IMR-90 (cell line): ENCODE results near the gene GPATCH8. TPM values are rescaled to one million over a fixed set of nuclear protein-coding genes. Genes with fewer than 3 reads are reported as not detected.

ENCODE experiments used
- ATAC-seq: fragments of 200-7000 bp; cut with Tn5 transposase; 2 replicates; pipeline ENCODE4 v1.9.1; 2020; ENCODE audit warnings: low read depth, mild to moderate bottlenecking, moderate library complexity
- BruUV-seq: library from RNA; stranded (reverse); fragments of 400-500 nt; replicated peaks from 2 replicates; lab custom pipeline; 2021; lab: Mats Ljungman, UMichigan
- CTCF ChIA-PET: fragments of 300-600 bp; formaldehyde crosslinking; extraction: SDS; loops from one replicate; lab custom pipeline; 2021; ENCODE audit warnings: antibody characterized with exemption; lab: Yijun Ruan, JAX
- POLR2A ChIA-PET: fragments of 300-600 bp; sonication (Branson Sonifier 250); formaldehyde crosslinking; loops from one replicate; lab custom pipeline; 2022; ENCODE audit warnings: antibody characterized with exemption; ENCODE audit not compliant: unreplicated experiment; lab: Charles Lee
- DNase-seq: peaks from one replicate; pipeline ENCODE4 v3.0.0; 2013
- H2AFZ ChIP-seq: replicated peaks from 2 replicates; pipeline ENCODE3; 2013; ENCODE audit warnings: low read length, mild to moderate bottlenecking; ENCODE audit not compliant: poor library complexity
- H2AK5ac ChIP-seq: 2 replicates; pipeline ENCODE4 v1.6.1; 2013; ENCODE audit warnings: low read depth, low read length, inconsistent platforms
- H2AK9ac ChIP-seq: replicated peaks from 2 replicates; pipeline ENCODE3; 2013; ENCODE audit warnings: mild to moderate bottlenecking, low read depth, low read length, moderate library complexity; ENCODE audit not compliant: poor library complexity
- H2BK120ac ChIP-seq: 2 replicates; pipeline ENCODE4 v1.6.1; 2013; ENCODE audit warnings: low read depth, low read length, inconsistent platforms
- H2BK15ac ChIP-seq: 3 replicates; pipeline ENCODE4 v1.6.1; 2013; ENCODE audit warnings: low read depth, low read length, inconsistent platforms
- H2BK20ac ChIP-seq: 2 replicates; pipeline ENCODE4 v1.6.1; 2013; ENCODE audit warnings: low read depth, mild to moderate bottlenecking, inconsistent platforms, low read length, moderate library complexity
- H2BK5ac ChIP-seq: 2 replicates; pipeline ENCODE4 v1.6.1; 2013; ENCODE audit warnings: mild to moderate bottlenecking, low read depth, low read length, inconsistent platforms; ENCODE audit not compliant: poor library complexity, severe bottlenecking
- H3K14ac ChIP-seq: replicated peaks from 2 replicates; pipeline ENCODE4 v1.6.1; 2013; ENCODE audit warnings: low read depth, low read length, inconsistent platforms
- H3K18ac ChIP-seq: 2 replicates; pipeline ENCODE4 v1.6.1; 2013; ENCODE audit warnings: low read depth, low read length, control low read depth
- H3K23ac ChIP-seq: 2 replicates; pipeline ENCODE4 v1.6.1; 2013; ENCODE audit warnings: low read depth, low read length, inconsistent platforms
- H3K27ac ChIP-seq: 2 replicates; pipeline ENCODE4 v1.5.1; 2013; ENCODE audit warnings: mild to moderate bottlenecking, control low read depth, low read length; ENCODE audit not compliant: insufficient read depth
- H3K27me3 ChIP-seq: 2 replicates; pipeline ENCODE4 v1.6.1; 2013; ENCODE audit warnings: low read length; ENCODE audit not compliant: control insufficient read depth, insufficient read depth
- H3K36me3 ChIP-seq: 2 replicates; pipeline ENCODE4 v1.6.1; 2013; ENCODE audit warnings: low read length, mixed read lengths; ENCODE audit not compliant: control insufficient read depth, insufficient read depth
- H3K4ac ChIP-seq: 2 replicates; pipeline ENCODE4 v1.6.1; 2013; ENCODE audit warnings: low read depth, low read length, inconsistent platforms
- H3K4me1 ChIP-seq: 2 replicates; pipeline ENCODE4 v1.6.1; 2013; ENCODE audit warnings: low read length, mixed read lengths; ENCODE audit not compliant: control insufficient read depth, insufficient read depth
- H3K4me2 ChIP-seq: 2 replicates; pipeline ENCODE4 v1.6.1; 2013; ENCODE audit warnings: low read depth, mild to moderate bottlenecking, control low read depth, low read length, moderate library complexity
- H3K4me3 ChIP-seq: 2 replicates; pipeline ENCODE4 v1.5.1; 2013; ENCODE audit warnings: low read depth, mild to moderate bottlenecking, control low read depth, low read length, moderate library complexity; ENCODE audit not compliant: insufficient read depth
- H3K56ac ChIP-seq: 2 replicates; pipeline ENCODE4 v1.6.1; 2013; ENCODE audit warnings: low read length, inconsistent platforms; ENCODE audit not compliant: insufficient read depth; ENCODE audit errors: extremely low read depth
- H3K79me1 ChIP-seq, 2 experiments: 2 replicates each; pipeline ENCODE4 v1.6.1; 2013; ENCODE audit warnings: low read length in 2 of 2, inconsistent platforms in 1 of 2, low read depth in 1 of 2
- H3K9ac ChIP-seq: 2 replicates; pipeline ENCODE4 v1.6.1; 2013; ENCODE audit warnings: low read depth, low read length, control low read depth
- H3K9me1 ChIP-seq: 2 replicates; pipeline ENCODE4 v1.6.1; 2013; ENCODE audit warnings: low read length, inconsistent platforms; ENCODE audit not compliant: insufficient read depth
- H3K9me3 ChIP-seq: 2 replicates; pipeline ENCODE4 v1.6.1; 2013; ENCODE audit warnings: low read length; ENCODE audit not compliant: control insufficient read depth, insufficient read depth
- H4K20me1 ChIP-seq: 2 replicates; pipeline ENCODE4 v1.6.1; 2013; ENCODE audit warnings: low read length, inconsistent platforms; ENCODE audit not compliant: insufficient read depth
- H4K5ac ChIP-seq: 2 replicates; pipeline ENCODE4 v1.6.1; 2013; ENCODE audit warnings: mild to moderate bottlenecking, low read depth, low read length, control low read depth
- H4K8ac ChIP-seq, 2 experiments: 2 replicates each; pipeline ENCODE4 v1.6.1; 2013; ENCODE audit warnings: low read depth in 2 of 2, low read length in 2 of 2, control low read depth in 1 of 2, inconsistent platforms in 1 of 2
- H4K91ac ChIP-seq: 2 replicates; pipeline ENCODE4 v1.6.1; 2013; ENCODE audit warnings: low read depth, low read length, inconsistent platforms; ENCODE audit not compliant: insufficient read depth
- FOS ChIP-seq: fragments of 150-350 bp; IDR thresholded peaks from 2 replicates; pipeline ENCODE4 v1.6.1; 2016; ENCODE audit warnings: low read depth, low read length
- MAFK ChIP-seq: IDR thresholded peaks from 2 replicates; pipeline ENCODE4 v1.6.1; 2012; ENCODE audit warnings: low read depth, low read length, improper control_type of control experiment
- MXI1 ChIP-seq: IDR thresholded peaks from 2 replicates; pipeline ENCODE4 v1.6.1; 2012; ENCODE audit warnings: low read depth, mild to moderate bottlenecking, low read length, moderate library complexity, borderline replicate concordance
- NFE2L2 ChIP-seq: fragments of 150-350 bp; IDR thresholded peaks from 2 replicates; pipeline ENCODE4 v1.6.1; 2016; ENCODE audit warnings: low read depth, mild to moderate bottlenecking, low read length
- POLR2A ChIP-seq: IDR thresholded peaks from 2 replicates; pipeline ENCODE4 v1.6.1; 2012; ENCODE audit warnings: mild to moderate bottlenecking, low read depth, low read length
- RFX5 ChIP-seq: IDR thresholded peaks from 2 replicates; pipeline ENCODE4 v1.8.0; 2012; ENCODE audit warnings: low read depth, mild to moderate bottlenecking, low read length, moderate library complexity
- WGBS, 2 experiments: methylation state at CpG; one replicate each; pipeline versions ENCODE4 v1.1.5 to v1.1.7; 2013; ENCODE audit warnings: missing lambda C conversion rate in 2 of 2; ENCODE audit not compliant: insufficient read length in 1 of 2; ENCODE audit errors: extremely low coverage in 2 of 2; 5-methylcytosine and 5-hydroxymethylcytosine counted together
- dilution Hi-C: fragments of 300-500 bp; cut with HindIII; formaldehyde crosslinking; loops from one replicate; pipeline ENCODE4 v1.14.3; 2018; ENCODE audit warnings: low sequenced_read_pairs; ENCODE audit not compliant: unreplicated experiment
- in situ Hi-C: fragments of 300-500 bp; cut with MboI; formaldehyde crosslinking; loops from 3 replicates; pipeline ENCODE4 v1.14.3; 2019; ENCODE audit warnings: low sequenced_read_pairs, inconsistent platforms, mixed read lengths
- intact Hi-C: fragments of 100-400 bp; cut with micrococcal nuclease; formaldehyde crosslinking; loops from 2 replicates; pipeline ENCODE4 v1.10.0; 2022
- polyA plus RNA-seq, 3 experiments: library from polyadenylated mRNA; depleted of rRNA; stranded (reverse); fragments of >200 nt; gene quantifications; 2 replicates each; pipeline ENCODE4 v1.2.3, GENCODE V29; 2012; ENCODE audit warnings: low replicate concordance in 1 of 3
- total RNA-seq: library from RNA; depleted of rRNA; stranded (reverse); fragments of >200 nt; gene quantifications from 2 replicates; pipeline ENCODE4 v1.2.3, GENCODE V29; 2012
- TF ChIP-seq, protein P1 (sequence below): fragments of 150-350 bp; IDR thresholded peaks from 2 replicates; pipeline ENCODE4 v1.6.1; 2017; ENCODE audit warnings: mild to moderate bottlenecking, antibody characterized with exemption, low read length, low read depth

GPATCH8 gene
- total and polyA plus RNA-seq, 2 of the 4 experiments (the other 2 are of a cell fraction) = 8.8 to 13.2 TPM

DNA sequence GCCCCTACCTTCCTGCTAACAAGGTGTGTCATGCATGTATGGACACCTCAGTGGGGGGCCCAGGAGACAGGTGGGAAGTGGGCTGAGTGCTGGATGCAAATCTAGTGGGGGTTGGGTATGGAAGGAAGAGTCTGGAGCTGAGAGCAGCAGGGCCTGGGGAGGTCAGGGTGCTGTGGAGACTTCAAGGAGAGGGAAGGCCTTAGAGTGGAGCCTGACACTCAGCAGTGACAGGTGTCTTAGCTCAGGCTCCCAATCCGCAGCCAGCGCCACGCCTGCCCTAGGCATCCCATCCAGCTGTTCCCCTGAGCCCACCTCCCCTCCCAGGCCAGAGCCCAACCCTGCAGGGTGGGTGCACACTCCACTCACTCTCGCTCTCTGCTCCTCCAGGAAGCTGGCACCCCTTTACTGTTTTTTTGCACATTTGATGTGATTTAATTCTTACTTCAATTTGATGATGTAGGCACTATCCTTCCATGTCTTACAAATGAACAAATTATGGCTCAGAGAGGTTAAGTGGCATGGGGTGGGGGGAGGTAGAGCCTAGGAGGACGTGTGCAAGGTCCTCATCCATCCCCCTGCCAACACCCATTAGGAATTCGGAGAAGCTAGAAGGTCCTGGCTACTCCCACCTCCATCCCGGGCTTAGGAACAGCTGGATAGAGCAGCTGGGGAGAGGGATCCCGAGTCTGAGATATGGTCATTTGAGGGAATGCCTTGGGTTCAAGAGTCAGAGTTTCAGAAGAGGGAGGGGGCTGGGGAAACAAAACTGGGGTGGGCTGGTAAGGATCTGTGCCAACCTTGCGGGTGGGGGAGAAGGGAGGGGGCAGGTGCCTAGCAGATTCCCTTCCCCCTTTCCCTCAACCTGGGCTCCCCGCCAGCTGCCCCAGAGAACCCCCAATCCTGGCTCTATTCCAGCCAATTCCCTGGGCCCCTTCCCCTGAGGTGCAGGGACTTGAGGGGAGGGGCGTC lies 141.6 kb downstream of the GPATCH8 start:
- ATAC-seq (no peak), DNase-seq (no peak)
- no peak overlapping the region for H4K8ac ChIP-seq
- no peak overlapping the region for H4K91ac ChIP-seq
- peaks cover 4 to 28% of the 10 kb centered on the region in 2 experiments; a peak in 2 of 4 replicates for H3K79me1 ChIP-seq
- H3K4me2 ChIP-seq = peak overlapping the region; percentile 86; the same call in 1 of the 2 replicates
- H3K18ac ChIP-seq = peak overlapping the region; percentile 15; the same call in 1 of the 2 replicates
- H3K9ac ChIP-seq = no peak overlapping the region
- peak overlapping the region; percentile 95 for H2AK9ac ChIP-seq
- no peaks in the 10 kb centered on the region for H3K9me3 ChIP-seq
- no peak overlapping the region; the same call in 1 of the 2 replicates for H3K4ac ChIP-seq
- H3K36me3 ChIP-seq = peaks cover 3% of the 10 kb centered on the region; the same call in 1 of the 2 replicates
- no peak overlapping the region for H2BK120ac ChIP-seq
- no peak overlapping the region for H3K23ac ChIP-seq
- no peak overlapping the region for H2BK15ac ChIP-seq
- dilution Hi-C loops (no loop called here), intact Hi-C loops (no loop called here), in situ Hi-C loops (no loop called here)
- no peak overlapping the region; the same call in 1 of the 2 replicates for H4K5ac ChIP-seq
- peak overlapping the region; percentile 48; the same call in 1 of the 2 replicates for H2AK5ac ChIP-seq
- no CpG with 5 or more reads among the region's 11 CpGs for WGBS, 2 experiments
- POLR2A ChIA-PET = interaction anchor here (0.5 to 0.6 kb wide), 2 partner anchors 140 to 143 kb away, joined by 3 to 6 read pairs; no protein-coding TSS in a partner anchor
- no peak overlapping the region for H3K4me3 ChIP-seq
- no peak overlapping the region for H2BK5ac ChIP-seq
- peaks cover 11% of the 10 kb centered on the region for H4K20me1 ChIP-seq
- no TSS peak for BruUV-seq
- peaks cover 15% of the 10 kb centered on the region for H3K4me1 ChIP-seq
- CTCF ChIA-PET = no interaction called here
- TF ChIP-seq FOS = no peak
- TF ChIP-seq MAFK = 0 out of 2 replicates have a peak, but pooled peaks have one; percentile 22
- TF ChIP-seq, protein P1, sequence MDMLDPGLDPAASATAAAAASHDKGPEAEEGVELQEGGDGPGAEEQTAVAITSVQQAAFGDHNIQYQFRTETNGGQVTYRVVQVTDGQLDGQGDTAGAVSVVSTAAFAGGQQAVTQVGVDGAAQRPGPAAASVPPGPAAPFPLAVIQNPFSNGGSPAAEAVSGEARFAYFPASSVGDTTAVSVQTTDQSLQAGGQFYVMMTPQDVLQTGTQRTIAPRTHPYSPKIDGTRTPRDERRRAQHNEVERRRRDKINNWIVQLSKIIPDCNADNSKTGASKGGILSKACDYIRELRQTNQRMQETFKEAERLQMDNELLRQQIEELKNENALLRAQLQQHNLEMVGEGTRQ = no peak
- TF ChIP-seq POLR2A = no peak
- TF ChIP-seq RFX5 = no peak
- TF ChIP-seq MXI1 = no peak
- TF ChIP-seq NFE2L2 = no peak
- peaks cover 11% of the 10 kb centered on the region for H3K27me3 ChIP-seq
- no peak overlapping the region for H3K56ac ChIP-seq
- peak overlapping the region; percentile 77 for H2AFZ ChIP-seq
- no peak overlapping the region for H2BK20ac ChIP-seq
- H3K27ac ChIP-seq = no peak overlapping the region
- no peak overlapping the region for H3K14ac ChIP-seq
- peaks cover 8% of the 10 kb centered on the region; the same call in 1 of the 2 replicates for H3K9me1 ChIP-seq
